GM23338 (cell line): ENCODE results near the gene VCX. TPM values are rescaled to one million over a fixed set of nuclear protein-coding genes. Genes with fewer than 3 reads are reported as not detected.

Source experiments
- ATAC-seq: fragments of 200-7000 bp; cut with Tn5 transposase; 3 replicates; pipeline ENCODE4 v1.9.1; 2020
- DNase-seq: peaks from one replicate; pipeline ENCODE4 v3.0.0-alpha.2; 2015; ENCODE audit warnings: low spot score
- H2AFZ ChIP-seq: fragments of 200-600 bp; sonication (generic); 2 replicates; pipeline ENCODE4 v1.8.0; 2016; ENCODE audit warnings: antibody characterized with exemption, mild to moderate bottlenecking, moderate library complexity
- H3F3A ChIP-seq: fragments of 200-600 bp; sonication (generic); replicated peaks from 2 replicates; pipeline ENCODE4 v1.8.0; 2017; ENCODE audit warnings: antibody characterized with exemption, mixed run types, low read depth
- H3K27ac ChIP-seq: fragments of 200-600 bp; sonication (generic); 2 replicates; pipeline ENCODE4 v1.6.1; 2016; ENCODE audit warnings: low read depth
- H3K27me3 ChIP-seq: fragments of 200-600 bp; sonication (generic); 2 replicates; pipeline ENCODE4 v1.8.0; 2016; ENCODE audit warnings: mild to moderate bottlenecking, mixed run types, moderate library complexity; ENCODE audit not compliant: insufficient read depth
- H3K36me3 ChIP-seq: fragments of 200-600 bp; sonication (generic); 2 replicates; pipeline ENCODE4 v1.8.0; 2016; ENCODE audit warnings: mild to moderate bottlenecking; ENCODE audit not compliant: insufficient read depth
- H3K4me1 ChIP-seq: fragments of 200-600 bp; sonication (generic); 2 replicates; pipeline ENCODE4 v1.8.0; 2016; ENCODE audit warnings: mild to moderate bottlenecking, moderate library complexity; ENCODE audit not compliant: insufficient read depth
- H3K4me2 ChIP-seq: fragments of 200-600 bp; sonication (generic); 2 replicates; pipeline ENCODE4 v1.7.1; 2017; ENCODE audit warnings: mixed run types
- H3K4me3 ChIP-seq: fragments of 200-600 bp; sonication (generic); 2 replicates; pipeline ENCODE4 v1.6.1; 2016; ENCODE audit warnings: mixed run types
- H3K79me2 ChIP-seq: fragments of 200-600 bp; sonication (generic); replicated peaks from 2 replicates; pipeline ENCODE4 v1.8.0; 2017; ENCODE audit warnings: mild to moderate bottlenecking; ENCODE audit not compliant: insufficient read depth
- H3K9me2 ChIP-seq: fragments of 200-600 bp; sonication (generic); 2 replicates; pipeline ENCODE4 v1.8.0; 2017; ENCODE audit not compliant: insufficient read depth
- H4K20me1 ChIP-seq: fragments of 200-600 bp; sonication (generic); replicated peaks from 2 replicates; pipeline ENCODE4 v1.8.0; 2017; ENCODE audit warnings: mild to moderate bottlenecking; ENCODE audit not compliant: insufficient read depth
- H3K27ac Mint-ChIP-seq: 2 replicates; pipeline ENCODE4 v1.8.0; 2020; ENCODE audit warnings: inconsistent platforms, mild to moderate bottlenecking, moderate library complexity, mixed read lengths
- H3K27me3 Mint-ChIP-seq: 3 replicates; pipeline ENCODE4 v1.8.0; 2022; ENCODE audit warnings: low read depth, mild to moderate bottlenecking, moderate library complexity, mixed read lengths, inconsistent platforms; ENCODE audit not compliant: insufficient read depth, poor library complexity
- H3K36me3 Mint-ChIP-seq: 3 replicates; pipeline ENCODE4 v1.8.0; 2021; ENCODE audit warnings: low read depth, mild to moderate bottlenecking, inconsistent platforms, moderate library complexity, mixed read lengths
- H3K4me1 Mint-ChIP-seq: 3 replicates; pipeline ENCODE4 v1.8.0; 2020; ENCODE audit warnings: mild to moderate bottlenecking, inconsistent platforms, mixed read lengths
- H3K4me3 Mint-ChIP-seq: 3 replicates; pipeline ENCODE4 v1.8.0; 2021; ENCODE audit warnings: moderate library complexity, mild to moderate bottlenecking, inconsistent platforms, mixed read lengths
- H3K9me3 Mint-ChIP-seq: 3 replicates; pipeline ENCODE4 v1.8.0; 2020; ENCODE audit warnings: moderate library complexity, mild to moderate bottlenecking, inconsistent platforms, mixed read lengths
- CREB1 ChIP-seq: fragments of 250-450 bp; sonication (Bioruptor Pico); IDR thresholded peaks from 2 replicates; pipeline ENCODE4 v1.5.0; 2020; ENCODE audit warnings: low read depth, mild to moderate bottlenecking, moderate library complexity
- CTCF ChIP-seq, 2 experiments: fragments of 200-600 bp in 1 of 2; sonication (generic) in 1 of 2; conservative IDR thresholded peaks; 2 replicates each; pipeline versions ENCODE4 v1.5.1 to v1.6.1; 2016 to 2017; ENCODE audit warnings: antibody characterized with exemption in 2 of 2, low read depth in 2 of 2, mild to moderate bottlenecking in 2 of 2, moderate library complexity in 1 of 2
- ETS1 ChIP-seq: IDR thresholded peaks from 2 replicates; pipeline ENCODE4 v1.6.1; 2016; ENCODE audit warnings: antibody characterized with exemption
- EZH2 ChIP-seq: fragments of 200-600 bp; sonication (generic); IDR thresholded peaks from one replicate; pipeline ENCODE4 v1.8.0; 2017; ENCODE audit warnings: antibody characterized with exemption, mild to moderate bottlenecking, low read depth; ENCODE audit not compliant: unreplicated experiment
- EZH2phosphoT487 ChIP-seq: fragments of 200-600 bp; sonication (generic); IDR thresholded peaks from one replicate; pipeline ENCODE4 v1.8.1; 2018; ENCODE audit warnings: antibody characterized with exemption; ENCODE audit not compliant: unreplicated experiment
- JUNB ChIP-seq: IDR thresholded peaks from one replicate; pipeline ENCODE4 v1.6.1; 2016; ENCODE audit warnings: antibody characterized with exemption; ENCODE audit not compliant: unreplicated experiment
- NANOG ChIP-seq: IDR thresholded peaks from 2 replicates; pipeline ENCODE4 v1.6.1; 2016; ENCODE audit warnings: antibody characterized with exemption, borderline replicate concordance
- POLR2AphosphoS5 ChIP-seq: IDR thresholded peaks from 2 replicates; pipeline ENCODE4 v1.6.1; 2016; ENCODE audit warnings: antibody characterized with exemption, low read depth
- REST ChIP-seq: IDR thresholded peaks from one replicate; pipeline ENCODE4 v1.6.1; 2018; ENCODE audit warnings: antibody characterized with exemption; ENCODE audit not compliant: unreplicated experiment
- STAT1 ChIP-seq: IDR thresholded peaks from one replicate; pipeline ENCODE4 v1.6.1; 2016; ENCODE audit warnings: antibody characterized with exemption; ENCODE audit not compliant: unreplicated experiment
- ZNF114 ChIP-seq: fragments of 250-450 bp; sonication (Bioruptor Pico); IDR thresholded peaks from 2 replicates; pipeline ENCODE4 v1.5.0; 2020; ENCODE audit warnings: mild to moderate bottlenecking, moderate library complexity
- ZNF331 ChIP-seq: fragments of 250-450 bp; sonication (Bioruptor Pico); IDR thresholded peaks from 2 replicates; pipeline ENCODE4 v1.5.0; 2020; ENCODE audit warnings: low read depth, mild to moderate bottlenecking, moderate library complexity
- ZNF462 ChIP-seq: fragments of 250-450 bp; sonication (Bioruptor Pico); IDR thresholded peaks from 2 replicates; pipeline ENCODE4 v1.5.0; 2020; ENCODE audit warnings: mild to moderate bottlenecking, moderate library complexity
- polyA plus RNA-seq: library from polyadenylated mRNA; unstranded; fragments of >200 nt; fragmentation: Nextera tagmentation; extraction: Ambion mirVana; gene quantifications from 2 replicates; pipeline ENCODE4 v1.2.1, GENCODE V29; 2016
- total RNA-seq: library from RNA; depleted of rRNA; stranded (reverse); fragments of >200 nt; shearing (Covaris generic); gene quantifications from 2 replicates; pipeline ENCODE4 v1.2.3, GENCODE V29; 2014

The VCX gene
- total and polyA plus RNA-seq, 2 experiments from 2014 or later = 0.49 to 0.66 TPM

- Mint-ChIP-seq H3K9me3 (no peaks in the 10 kb centered on the region), H3K27ac (no peak overlapping the region), H3K36me3 (no peaks in the 10 kb centered on the region), H3K4me3 (no peak overlapping the region), H3K4me1 (no peaks in the 10 kb centered on the region), H3K27me3 (no peaks in the 10 kb centered on the region)
- no peaks in the 10 kb centered on the region for H3K79me2 ChIP-seq
- TF ChIP-seq STAT1 (no peak), ZNF114 (CRISPR knock-in tag) (no peak), JUNB (no peak), CREB1 (CRISPR knock-in tag) (no peak), CTCF (conservative IDR thresholded peaks at IDR 0.05; ENCODE audit: low read depth in 2 of 2) (no peak), ETS1 (no peak), NANOG (no peak), ZNF331 (CRISPR knock-in tag) (no peak), ZNF462 (CRISPR knock-in tag) (no peak), EZH2 (no peak), REST (no peak), EZH2phosphoT487 (no peak), POLR2AphosphoS5 (no peak)
- H3K4me3 ChIP-seq = no peak overlapping the region
- H3K27ac ChIP-seq = no peak overlapping the region
- H3K36me3 ChIP-seq = no peaks in the 10 kb centered on the region
- DNase-seq (no peak), ATAC-seq (no peak)
- H4K20me1 ChIP-seq = no peaks in the 10 kb centered on the region
- no peak overlapping the region for H2AFZ ChIP-seq
- H3K27me3 ChIP-seq = no peaks in the 10 kb centered on the region
- H3K4me2 ChIP-seq = no peak overlapping the region
- H3K9me2 ChIP-seq = no peaks in the 10 kb centered on the region
- H3F3A ChIP-seq = no peaks in the 10 kb centered on the region
- no peaks in the 10 kb centered on the region for H3K4me1 ChIP-seq
These were observed 46.7 kb downstream of the VCX start for GRCh38 chrX:7889680-7890079.
